ENCODE results near the gene RPLP2. TPM values are rescaled to one million over a fixed set of nuclear protein-coding genes. Genes with fewer than 3 reads are reported as not detected.

RPLP2 gene
- total RNA-seq, 1 experiment from 2014 or later: 3,468 TPM

GRCh38 chr11:794766-795633 lies 14.8 kb upstream of the RPLP2 start:
- BruUV-seq (replicated peaks): no TSS peak
- ChIA-PET CTCF (no interaction called here), POLR2A (interaction anchor here (0.8 kb wide), 1 partner anchor 27 kb away, joined by 3 read pairs; no protein-coding TSS in a partner anchor)
- TF ChIP-seq SIN3A (IDR thresholded peaks at IDR 0.05; ENCODE audit: borderline replicate concordance, insufficient read depth, low read depth, low read length) (0 out of 2 replicates have a peak, but pooled peaks have one; percentile 21), POLR2AphosphoS5 (IDR thresholded peaks at IDR 0.05; ENCODE audit: low read depth, low read length) (peak; percentile 42; the same call in 1 of the 2 replicates), CTCF (IDR thresholded peaks at IDR 0.05) (no peak)
- no peaks in the 10 kb centered on the region for H3K27me3 ChIP-seq (ENCODE audit: control insufficient read depth, insufficient read depth, low read length)
- DNase-seq (ENCODE audit: low read depth, low spot score) (no peak), ATAC-seq (no peak)
- H3K9me3 ChIP-seq (ENCODE audit: control insufficient read depth, insufficient read depth, low read depth, low read length): no peaks in the 10 kb centered on the region
- H3K4me1 ChIP-seq (ENCODE audit: control insufficient read depth, insufficient read depth, low read length): peaks cover 56% of the 10 kb centered on the region
- in situ Hi-C loops (cut with HindIII; ENCODE audit: low pct_unique_long_range_greater_than_20kb, low sequenced_read_pairs): no loop called here
- peak overlapping the region; percentile 93 for H3K27ac ChIP-seq (ENCODE audit: low read length)
- H3K36me3 ChIP-seq (ENCODE audit: control insufficient read depth, insufficient read depth, low read length): no peaks in the 10 kb centered on the region; the same call in none of the 2 replicates
- H3K4me3 ChIP-seq (ENCODE audit: low read depth in 2 of 2, low read length in 2 of 2): peak overlapping the region; percentile 71 to 86
- intact Hi-C loops (cut with micrococcal nuclease; ENCODE audit: unreplicated experiment): no loop called here

- no TSS peak for BruUV-seq (replicated peaks)
- Histone ChIP-seq H3K36me3 (ENCODE audit: control insufficient read depth, insufficient read depth, low read length) (no peaks in the 10 kb centered on the region; the same call in none of the 2 replicates), H3K27me3 (ENCODE audit: control insufficient read depth, insufficient read depth, low read length) (no peaks in the 10 kb centered on the region), H3K4me1 (ENCODE audit: control insufficient read depth, insufficient read depth, low read length) (peaks cover 49% of the 10 kb centered on the region), H3K4me3 (ENCODE audit: low read depth in 2 of 2, low read length in 2 of 2) (peak overlapping the region; percentile 71 to 86), H3K27ac (ENCODE audit: low read length) (peak overlapping the region; percentile 93), H3K9me3 (ENCODE audit: control insufficient read depth, insufficient read depth, low read depth, low read length) (no peaks in the 10 kb centered on the region)
- ChIA-PET CTCF (no interaction called here), POLR2A (interaction anchor here (0.8 kb wide), 1 partner anchor 26 kb away, joined by 3 read pairs; no protein-coding TSS in a partner anchor)
- intact Hi-C loops (cut with micrococcal nuclease; ENCODE audit: unreplicated experiment): no loop called here
- DNase-seq (ENCODE audit: low read depth, low spot score): no peak
- ATAC-seq: peak; percentile 33
- in situ Hi-C loops (cut with HindIII; ENCODE audit: low pct_unique_long_range_greater_than_20kb, low sequenced_read_pairs): no loop called here
- TF ChIP-seq SIN3A (IDR thresholded peaks at IDR 0.05; ENCODE audit: borderline replicate concordance, insufficient read depth, low read depth, low read length) (no peak), POLR2AphosphoS5 (IDR thresholded peaks at IDR 0.05; ENCODE audit: low read depth, low read length) (peak; percentile 66), CTCF (IDR thresholded peaks at IDR 0.05) (no peak)
Observed at GRCh38 chr11:795634-796564, 13.9 kb upstream of the RPLP2 start.
